Esophagus mucosa (tissue), 1 donor: ENCODE results near the gene GIPC2. TPM values are rescaled to one million over a fixed set of nuclear protein-coding genes. Genes with fewer than 3 reads are reported as not detected.
"Not testable (repeated sequence)": the region's sequence is repeated elsewhere in the genome, so short reads cannot be mapped to it uniquely, and the experiment has no call there.

Experiments used
- ATAC-seq: fragments of 200-7000 bp; cut with Tn5 transposase; one replicate; pipeline ENCODE4 v1.9.1; 2020
- total RNA-seq: library from RNA; stranded (reverse); gene quantifications from one replicate; pipeline ENCODE4 v1.2.4, GENCODE V29; 2023
- donor health status: DM: yes; HTN: yes; CAD: no.

Gene GIPC2, protein sequence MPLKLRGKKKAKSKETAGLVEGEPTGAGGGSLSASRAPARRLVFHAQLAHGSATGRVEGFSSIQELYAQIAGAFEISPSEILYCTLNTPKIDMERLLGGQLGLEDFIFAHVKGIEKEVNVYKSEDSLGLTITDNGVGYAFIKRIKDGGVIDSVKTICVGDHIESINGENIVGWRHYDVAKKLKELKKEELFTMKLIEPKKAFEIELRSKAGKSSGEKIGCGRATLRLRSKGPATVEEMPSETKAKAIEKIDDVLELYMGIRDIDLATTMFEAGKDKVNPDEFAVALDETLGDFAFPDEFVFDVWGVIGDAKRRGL
- total RNA-seq = 1.8 TPM

DNA sequence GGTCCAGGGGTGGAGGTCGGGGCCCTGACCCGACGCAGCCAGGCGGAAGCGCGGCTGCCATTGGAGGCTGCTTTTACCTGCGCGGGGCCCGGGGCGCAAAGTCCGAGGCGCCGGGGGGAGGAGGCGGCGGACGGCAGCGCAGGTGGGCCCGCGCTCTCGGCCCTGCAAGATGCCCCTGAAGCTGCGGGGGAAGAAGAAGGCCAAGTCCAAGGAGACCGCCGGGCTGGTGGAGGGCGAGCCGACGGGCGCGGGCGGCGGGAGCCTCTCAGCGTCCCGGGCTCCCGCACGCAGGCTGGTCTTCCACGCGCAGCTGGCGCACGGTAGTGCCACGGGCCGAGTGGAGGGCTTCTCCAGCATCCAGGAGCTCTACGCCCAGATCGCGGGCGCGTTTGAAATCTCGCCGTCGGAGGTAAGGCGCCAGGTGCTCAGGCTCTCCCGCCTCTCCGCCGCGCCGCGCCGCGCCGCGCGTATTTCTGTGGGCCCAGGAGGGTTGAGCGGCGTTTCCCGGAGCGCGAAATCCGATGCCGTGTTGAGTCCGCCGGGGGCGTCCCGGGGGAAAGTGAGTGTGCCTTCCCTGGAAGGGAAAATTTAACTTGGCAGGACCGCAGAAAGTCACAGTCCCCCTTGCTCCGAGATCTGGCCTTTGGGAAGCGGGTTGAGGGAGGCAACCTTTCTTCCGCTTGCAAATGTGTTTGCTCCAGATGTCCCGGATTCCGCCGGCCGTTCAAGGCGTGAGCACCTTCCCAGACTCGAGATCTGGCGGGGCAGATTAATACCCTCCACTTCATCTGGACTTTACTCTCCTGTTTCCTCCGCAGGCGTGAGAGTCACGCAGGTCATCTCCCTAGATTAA is at the start of gene GIPC2:
Gene GIPC2, plus strand, starts transcription at position 41 of the 853 bp plus-strand sequence. Its CDS starts 129 bp downstream, at position 170.
- peak; percentile 71 for ATAC-seq

DNA sequence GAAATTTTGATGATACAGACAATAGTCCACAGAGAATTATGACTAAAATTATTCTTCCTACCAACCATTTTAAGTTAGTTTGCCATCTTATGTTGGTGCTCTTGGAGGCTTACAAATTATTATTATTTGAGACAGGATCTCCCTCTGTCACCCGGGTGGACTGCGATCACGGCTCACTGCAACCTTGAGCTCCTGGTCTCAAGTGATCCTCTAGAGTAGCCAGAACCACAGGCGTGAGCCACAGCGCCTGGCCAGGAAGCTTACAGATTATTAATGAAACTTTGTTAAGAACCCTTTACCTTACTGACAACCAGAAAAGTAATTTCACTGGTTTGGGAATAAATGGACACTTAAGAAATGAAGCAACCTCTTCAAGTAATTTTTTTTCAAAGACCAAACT is 49.0 kb upstream of the GIPC2 start:
- no peak for ATAC-seq

DNA sequence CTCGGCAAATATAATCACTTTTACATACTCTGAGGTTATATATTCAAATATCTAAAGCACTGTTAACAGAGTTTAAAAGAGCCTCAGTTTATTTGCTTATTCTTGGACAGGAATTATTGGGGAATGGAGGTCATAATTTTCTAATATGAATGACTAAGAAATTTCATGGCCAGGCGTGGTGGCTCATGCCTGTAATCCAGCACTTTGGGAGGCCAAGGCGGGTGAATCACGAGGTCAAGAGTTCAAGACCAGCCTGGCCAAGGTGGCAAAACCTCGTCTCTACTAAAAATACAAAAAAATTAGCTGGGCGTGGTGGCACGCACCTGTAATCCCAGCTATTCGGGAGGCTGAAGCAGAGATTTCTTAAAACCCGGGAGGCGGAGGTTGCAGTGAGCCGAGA is 45.2 kb upstream of the GIPC2 start:
- ATAC-seq = not testable (repeated sequence)

DNA sequence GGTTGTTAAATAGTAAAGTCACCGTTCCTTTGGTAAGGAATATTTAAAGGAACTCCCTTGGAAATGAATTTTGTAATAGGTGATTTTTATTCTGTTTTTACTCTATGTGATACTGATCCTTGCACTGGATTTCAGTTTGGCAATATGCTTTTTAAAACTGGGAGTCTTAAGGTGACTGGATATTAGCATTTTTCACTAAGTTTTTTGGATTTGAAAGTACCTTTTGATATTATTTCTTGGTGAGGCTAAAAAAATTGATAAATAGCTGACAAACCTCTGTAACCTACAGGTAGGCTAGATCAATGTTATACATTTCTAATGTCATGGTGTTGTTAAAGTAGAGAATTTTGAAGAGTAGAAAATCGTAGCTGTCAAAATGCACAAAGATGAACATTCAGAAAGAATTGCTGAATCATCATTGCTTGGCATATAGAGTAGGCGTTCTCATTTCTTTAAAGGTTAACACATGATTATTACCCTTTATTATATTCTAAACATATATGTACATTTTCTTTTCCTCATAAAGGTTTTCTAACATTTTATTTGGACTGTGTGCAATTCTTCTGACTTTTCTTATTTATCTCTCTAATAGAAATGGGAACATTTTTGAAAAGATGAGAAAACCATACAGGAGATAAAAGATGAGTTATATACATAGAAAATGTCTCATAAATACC is 42.6 kb upstream of the GIPC2 start:
- ATAC-seq = no peak

DNA sequence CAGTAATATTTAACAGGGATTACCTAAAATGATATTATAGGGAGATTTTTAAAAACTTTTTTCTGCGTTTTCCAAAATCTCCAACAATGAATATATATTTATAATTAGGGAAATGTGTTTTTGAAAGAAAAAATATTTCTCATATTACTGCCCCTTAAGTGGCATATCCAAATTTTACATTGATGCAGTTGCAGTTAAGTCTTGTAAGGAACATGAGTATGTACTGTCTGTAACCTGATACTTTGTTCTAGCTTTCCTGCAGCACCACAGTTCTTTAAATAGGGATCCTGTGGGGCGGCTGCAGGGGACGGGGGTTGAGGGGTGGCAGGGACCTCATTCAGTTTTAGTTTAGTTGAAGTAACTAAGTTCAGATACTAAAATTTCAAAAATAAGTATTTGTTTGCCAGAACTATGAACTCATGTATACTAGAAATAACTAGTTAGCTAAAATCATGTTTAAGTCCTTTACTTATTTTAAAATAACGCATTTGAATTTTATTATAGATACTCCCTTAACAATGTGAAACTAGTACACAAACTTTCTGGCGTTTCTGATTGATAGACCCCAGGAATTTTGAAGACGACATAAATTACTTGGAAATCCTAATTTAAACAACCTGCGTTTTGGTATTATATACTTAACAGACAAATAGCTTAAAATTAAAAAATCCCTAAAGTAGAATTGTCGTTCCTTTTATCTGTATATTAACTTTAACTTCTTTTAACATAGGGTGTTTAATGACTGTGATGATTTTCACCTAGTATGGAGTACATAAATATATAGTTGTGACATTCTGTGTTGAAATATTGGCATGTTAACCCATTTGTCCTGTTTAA is 41.7 kb upstream of the GIPC2 start:
- ATAC-seq = peak; percentile 64

DNA sequence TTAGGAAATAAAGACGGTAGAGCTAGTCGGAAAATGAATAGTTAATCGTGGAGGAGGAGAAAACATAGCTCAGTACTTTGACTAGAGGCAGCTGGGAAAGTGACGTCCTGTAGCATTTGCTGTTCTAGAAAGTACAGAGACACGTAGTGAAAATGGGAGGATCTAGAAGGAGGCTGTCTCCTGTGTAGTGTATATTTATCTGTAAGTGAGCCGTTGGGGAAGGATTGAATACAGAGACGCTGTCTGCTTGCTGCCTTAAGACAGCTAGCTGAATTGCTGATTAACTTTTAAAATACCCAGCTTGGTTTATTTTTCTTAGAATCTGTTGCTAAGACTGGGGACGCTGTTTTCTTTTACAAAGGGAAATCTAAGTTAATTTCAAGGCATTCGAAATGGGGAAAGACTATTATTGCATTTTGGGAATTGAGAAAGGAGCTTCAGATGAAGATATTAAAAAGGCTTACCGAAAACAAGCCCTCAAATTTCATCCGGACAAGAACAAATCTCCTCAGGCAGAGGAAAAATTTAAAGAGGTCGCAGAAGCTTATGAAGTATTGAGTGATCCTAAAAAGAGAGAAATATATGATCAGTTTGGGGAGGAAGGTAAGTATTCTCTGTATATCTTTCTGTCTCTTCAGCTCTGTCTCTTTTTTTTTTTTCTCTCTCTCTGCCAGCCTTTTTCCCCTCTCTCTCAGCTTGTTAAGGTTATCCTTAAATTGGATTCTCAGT is 40.9 kb upstream of the GIPC2 start, which contains the start of gene DNAJB4:
Gene DNAJB4, plus strand, starts transcription at position 221 of the 729 bp plus-strand sequence. Its CDS starts 172 bp downstream, at position 393.
- ATAC-seq = peak; percentile 100

DNA sequence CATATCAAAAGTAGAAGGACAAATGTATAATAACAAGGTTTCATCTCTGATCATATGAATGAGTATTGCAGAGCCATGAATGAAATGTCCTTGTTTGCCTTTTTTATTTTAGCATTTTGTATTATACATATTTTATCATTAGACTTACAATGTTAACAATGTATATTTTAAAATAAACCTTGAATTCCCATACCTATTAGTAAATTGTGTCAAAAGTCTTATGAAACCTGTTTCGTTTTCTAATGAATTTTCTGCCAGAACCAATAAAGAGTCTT is 40.4 kb upstream of the GIPC2 start:
- no peak for ATAC-seq

DNA sequence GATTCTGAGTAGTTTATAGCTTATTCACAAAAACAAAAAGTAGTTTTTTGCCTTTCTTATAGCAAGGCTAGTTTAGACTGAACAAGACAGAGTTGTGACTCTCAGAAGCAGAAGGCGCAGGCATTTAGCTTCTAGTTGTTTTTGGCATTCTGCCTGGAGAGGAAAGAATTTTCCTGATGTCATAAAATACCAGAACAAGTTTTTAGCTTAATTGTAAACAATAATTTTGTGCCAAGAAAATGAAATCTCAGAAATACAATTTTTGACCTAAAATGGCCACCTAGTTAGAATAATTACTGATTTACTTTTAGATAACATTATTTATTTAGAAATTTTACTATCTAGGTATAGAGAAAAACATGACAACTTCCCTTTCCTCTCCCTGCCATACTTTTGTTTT is 40.0 kb upstream of the GIPC2 start:
- peak; percentile 30 for ATAC-seq

DNA sequence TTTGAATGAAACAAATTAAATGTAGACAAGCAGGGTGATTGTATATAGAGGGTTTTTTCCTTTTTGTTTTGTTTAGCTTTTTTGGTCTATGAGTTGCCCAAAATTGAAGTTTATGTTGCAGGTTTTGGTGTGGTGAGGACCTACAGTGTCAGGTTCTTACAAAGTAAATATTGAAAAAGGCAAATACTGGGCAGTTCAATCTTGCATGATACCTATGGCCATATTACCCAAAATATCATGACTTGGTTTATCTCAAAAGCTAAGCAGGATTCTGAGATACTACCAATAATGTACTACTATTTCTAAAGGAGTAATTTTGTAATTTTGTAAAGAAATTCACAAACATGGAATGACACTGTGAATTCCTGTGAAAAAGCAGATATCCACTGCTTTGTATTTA is 39.2 kb upstream of the GIPC2 start:
- no peak for ATAC-seq

DNA sequence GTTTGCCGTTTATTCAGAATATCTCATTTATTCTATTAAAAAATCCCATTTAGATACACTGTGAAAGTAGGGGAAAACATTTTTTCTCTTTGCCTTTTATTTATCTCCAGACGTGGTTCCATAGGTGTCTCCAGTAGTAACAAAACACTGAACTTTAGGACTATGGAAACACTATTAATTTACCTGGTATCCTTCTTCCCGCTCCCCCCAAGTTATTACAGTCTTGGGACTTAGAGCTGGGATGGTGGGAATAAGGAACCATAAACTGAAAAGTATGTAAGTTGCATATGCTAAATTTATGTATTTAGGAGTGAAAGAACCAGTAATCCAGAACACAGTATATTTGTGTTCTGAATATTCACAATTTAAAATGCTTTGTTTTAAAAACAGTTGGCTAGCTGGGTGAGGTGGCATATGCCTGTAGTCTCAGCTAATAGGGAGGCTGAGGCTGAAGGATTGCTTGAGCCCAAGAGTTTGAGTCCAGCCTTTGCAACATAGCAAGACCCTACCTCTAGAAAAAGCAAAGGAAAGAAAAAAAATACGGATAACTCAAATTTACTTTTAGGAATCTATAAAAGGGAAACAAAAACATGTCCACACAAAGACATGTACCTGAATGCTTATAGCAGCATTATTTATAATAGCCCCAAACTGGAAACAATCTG is 38.0 kb upstream of the GIPC2 start:
- no peak for ATAC-seq

DNA sequence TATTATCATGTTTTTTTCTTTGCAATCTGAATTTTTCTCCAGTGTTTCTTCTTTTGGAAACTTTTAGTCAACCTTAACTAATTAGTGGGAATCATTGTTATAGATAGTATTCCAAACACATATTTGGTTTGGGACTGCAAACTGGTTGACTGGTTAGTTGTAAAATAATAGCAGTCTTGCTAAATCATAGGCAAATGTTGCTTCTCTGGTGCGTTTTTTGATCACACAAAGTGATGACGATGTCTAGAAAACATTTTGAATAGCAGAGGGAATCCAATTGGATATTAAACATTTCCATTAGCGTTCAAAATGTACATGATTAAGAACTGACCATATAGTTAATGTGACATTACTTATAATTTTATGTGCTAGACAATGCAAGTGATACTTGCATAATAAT is 36.5 kb upstream of the GIPC2 start:
- no peak for ATAC-seq

DNA sequence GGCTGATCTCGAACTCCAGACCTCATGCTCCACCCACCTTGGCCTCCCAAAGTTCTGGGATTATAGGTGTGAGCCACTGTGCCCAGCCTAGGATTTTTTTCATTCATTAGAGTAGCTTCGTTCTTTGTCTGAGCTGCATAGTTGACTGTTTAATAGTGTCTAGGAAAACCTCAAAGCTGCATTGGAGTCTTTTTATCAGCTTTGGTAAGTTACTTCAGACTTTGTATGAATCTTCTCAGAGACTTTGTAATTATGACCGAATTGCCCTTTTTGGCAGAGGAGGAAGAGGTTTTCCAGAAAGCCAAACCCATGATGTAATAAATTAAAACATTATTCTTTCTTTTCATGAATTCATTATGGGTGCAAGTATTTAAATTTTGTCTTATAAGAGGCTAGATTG is 35.9 kb upstream of the GIPC2 start:
- ATAC-seq = no peak

DNA sequence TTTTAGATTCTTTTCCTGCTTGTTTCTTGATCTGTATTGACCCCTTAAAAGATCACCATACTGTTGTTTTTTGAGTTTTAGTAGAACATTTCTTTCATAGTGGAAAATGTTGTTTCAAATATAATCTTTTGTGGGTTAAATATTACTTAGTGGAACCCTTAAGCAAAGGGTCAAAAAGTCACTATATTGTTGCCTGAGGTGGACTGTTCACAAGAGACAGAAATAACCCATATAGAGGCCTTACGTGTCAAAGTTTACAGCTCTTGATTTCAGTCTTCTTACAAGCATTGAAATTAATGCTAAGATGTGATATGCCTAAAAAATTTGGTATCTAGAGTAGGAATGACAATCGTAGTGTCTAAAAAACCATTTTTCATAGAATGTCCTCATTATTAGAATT is 34.7 kb upstream of the GIPC2 start:
- ATAC-seq = no peak

DNA sequence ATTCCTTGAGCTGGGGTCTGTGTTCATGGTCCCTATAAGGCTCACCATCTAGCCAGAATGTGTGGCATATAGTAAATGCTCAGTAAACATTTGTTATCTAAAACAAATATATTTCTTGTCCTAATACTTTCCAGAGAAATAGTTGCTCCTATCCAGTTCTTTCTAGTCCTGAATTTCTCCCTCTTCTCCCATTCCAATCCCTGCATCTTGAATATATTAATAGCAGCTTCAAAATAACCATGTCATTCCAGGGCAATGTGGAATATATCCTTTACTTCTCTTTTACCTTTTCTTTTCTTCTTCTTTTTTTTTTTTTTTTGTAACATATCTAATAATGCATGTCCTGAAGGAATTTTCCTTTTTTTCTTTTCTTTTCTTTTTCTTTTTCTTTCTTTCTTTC is 30.6 kb upstream of the GIPC2 start:
- no peak for ATAC-seq

DNA sequence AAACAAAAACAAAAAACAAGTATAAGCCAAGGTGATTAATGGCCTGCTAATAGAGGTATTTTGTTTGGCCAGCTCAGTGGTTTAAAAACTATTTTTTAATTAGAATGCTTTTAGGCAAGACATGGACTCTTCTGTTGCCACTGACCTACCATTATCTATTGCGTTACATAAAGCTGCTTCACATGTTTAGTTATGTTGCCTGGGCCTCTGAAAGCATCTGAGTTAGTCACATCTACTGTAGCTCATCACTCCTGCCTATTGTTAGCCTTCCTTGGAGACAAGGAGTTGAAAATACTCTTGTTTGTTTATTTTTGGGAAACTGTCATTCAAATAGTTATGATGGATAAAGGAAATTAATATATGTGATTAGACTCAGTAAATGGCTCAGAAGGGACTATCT is 26.7 kb upstream of the GIPC2 start:
- no peak for ATAC-seq

DNA sequence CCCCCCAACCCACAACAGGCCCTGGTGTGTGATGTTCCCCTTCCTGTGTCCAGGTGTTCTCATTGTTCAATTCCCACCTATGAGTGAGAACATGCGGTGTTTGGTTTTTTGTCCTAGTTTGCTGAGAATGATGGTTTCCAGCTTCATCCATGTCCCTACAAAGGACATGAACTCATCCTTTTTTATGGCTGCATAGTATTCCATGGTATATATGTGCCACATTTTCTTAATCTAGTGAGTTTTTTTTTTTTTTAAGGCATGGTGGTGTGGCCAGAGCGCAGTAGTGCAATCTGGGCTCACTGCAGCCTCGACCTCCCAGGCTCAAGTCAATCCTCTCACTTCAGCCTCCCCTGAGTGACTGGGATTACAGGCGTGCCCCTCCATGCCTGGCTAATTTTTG is 24.6 kb upstream of the GIPC2 start:
- not testable (repeated sequence) for ATAC-seq

DNA sequence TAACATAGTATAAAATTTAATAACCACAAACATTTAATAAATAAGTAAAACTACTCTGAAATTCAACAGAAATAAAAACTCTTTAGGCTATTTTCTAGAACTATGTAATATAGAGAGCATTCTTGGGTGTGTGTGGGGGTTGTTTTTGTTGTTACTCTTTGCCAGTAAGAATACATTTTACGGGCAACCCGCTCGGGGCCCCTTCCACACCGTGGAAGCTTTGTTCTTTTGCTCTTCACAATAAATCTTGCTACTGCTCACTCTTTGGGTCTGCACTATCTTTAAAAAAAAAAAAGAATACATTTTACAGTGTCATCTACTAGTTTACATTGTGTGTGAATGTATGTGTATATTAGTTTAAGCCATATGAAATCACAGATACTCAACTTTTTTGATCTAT is 16.0 kb upstream of the GIPC2 start:
- no peak for ATAC-seq

DNA sequence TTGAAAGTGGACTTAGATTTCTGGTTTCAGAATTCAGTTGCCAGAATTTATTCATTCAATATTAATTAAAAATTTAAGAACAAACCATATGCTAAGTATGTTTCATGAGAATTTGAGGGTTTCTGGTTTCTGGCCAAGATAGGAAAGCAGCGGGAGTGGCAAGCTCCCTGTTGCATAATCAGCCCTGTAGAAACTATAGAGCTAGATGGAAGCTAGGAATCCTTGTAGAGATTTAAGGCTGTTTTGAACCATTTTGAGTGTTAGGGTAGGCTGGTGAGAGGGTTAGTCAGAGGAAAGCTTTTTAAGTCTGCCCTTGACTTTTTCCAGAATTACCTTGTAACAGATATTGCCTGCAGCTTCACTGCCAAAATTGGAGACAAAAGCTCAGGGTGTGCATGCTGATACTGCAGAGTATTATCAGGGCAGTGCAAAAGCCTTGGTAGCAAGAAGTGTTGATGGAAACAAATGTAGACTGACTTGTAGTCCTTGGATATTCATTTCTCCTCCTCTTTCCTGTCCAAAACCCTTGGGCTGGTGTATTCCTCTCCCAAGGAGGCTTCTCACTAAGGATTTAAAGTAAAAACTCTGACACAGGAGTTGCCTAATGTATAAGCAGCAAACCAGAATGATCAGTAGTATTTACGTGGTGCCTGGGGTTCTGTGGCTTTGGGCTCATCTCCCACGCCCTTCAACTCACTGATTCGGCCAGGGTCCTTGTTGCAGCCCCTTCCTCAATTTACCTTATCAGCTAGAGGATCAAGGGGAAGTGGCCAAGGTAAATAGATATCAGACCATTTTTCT is 12.6 kb upstream of the GIPC2 start:
- peak; percentile 67 for ATAC-seq

DNA sequence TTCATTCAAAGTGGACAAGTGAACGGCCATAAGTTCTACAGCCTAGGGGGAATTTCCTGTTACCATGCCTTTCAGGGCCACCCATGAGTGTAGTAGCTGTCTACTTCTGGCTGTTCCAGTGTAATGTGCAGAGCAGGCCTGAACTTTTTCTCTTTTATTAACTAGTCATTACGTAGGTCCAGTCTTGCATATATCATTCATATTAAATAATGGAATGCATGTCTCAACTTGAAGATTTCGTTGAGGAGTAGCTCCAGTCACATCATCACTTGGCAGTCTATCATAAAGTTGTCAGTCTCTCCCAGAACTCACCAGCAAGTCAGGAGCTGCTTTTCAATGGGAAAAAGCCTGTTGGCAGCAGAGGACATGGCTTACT is 12.0 kb upstream of the GIPC2 start:
- peak; percentile 98 for ATAC-seq

DNA sequence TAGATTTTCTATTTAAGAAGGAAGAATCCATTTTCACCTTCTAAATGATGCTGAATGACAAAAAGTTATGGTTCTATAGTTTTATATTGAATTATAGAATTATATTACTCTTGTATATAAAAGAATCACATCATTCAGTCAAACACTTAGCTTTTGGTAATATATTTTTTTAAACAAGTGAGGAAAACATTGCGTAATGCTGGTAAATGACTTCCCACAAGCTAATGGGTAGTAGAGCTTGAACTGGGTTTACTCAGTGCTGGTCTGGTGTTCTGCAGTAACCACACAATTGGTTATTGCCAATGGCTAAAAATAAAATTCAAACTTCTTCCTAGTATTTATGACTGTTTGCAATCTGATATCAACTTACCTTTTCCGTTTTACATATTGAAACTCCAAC is 10.6 kb upstream of the GIPC2 start:
- no peak for ATAC-seq

DNA sequence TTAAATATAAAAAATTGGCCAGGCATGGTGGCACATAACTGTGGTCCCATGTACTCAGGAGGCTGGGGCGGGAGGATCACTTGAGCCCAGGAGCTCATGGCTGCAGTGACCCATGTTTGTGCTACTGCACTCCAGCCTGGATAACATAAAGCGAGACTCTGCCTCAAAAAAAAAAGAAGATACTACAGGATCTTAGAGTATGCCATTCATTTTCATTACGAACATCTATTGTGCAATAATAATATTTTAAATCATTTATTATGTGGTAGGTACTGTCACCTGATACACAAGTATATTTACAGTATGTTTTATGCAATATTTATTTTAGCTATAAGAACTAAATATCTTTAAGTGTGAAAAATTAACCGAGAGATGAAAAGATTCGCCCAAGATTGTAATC is 9.3 kb upstream of the GIPC2 start:
- ATAC-seq = no peak
